Lower leg skin (tissue), 3 donors: ENCODE data around the gene SF3B6.

Experiments
- CTCF ChIP-seq, 3 donors: fragments of 450-650 bp; IDR thresholded peaks; one replicate each; pipeline ENCODE4 v1.5.1; 2016; ENCODE audit warnings: antibody characterized with exemption in 3 of 3, mild to moderate bottlenecking in 3 of 3, moderate library complexity in 2 of 3
- POLR2A ChIP-seq, 2 donors: fragments of 450-650 bp; IDR thresholded peaks; one replicate each; pipeline ENCODE4 v1.6.1; 2016 to 2017; ENCODE audit warnings: antibody characterized with exemption in 2 of 2, mild to moderate bottlenecking in 1 of 2, moderate library complexity in 1 of 2

- TF ChIP-seq CTCF (IDR thresholded peaks at IDR 0.05) (no peak), POLR2A (IDR thresholded peaks at IDR 0.05) (no peak)
Measured at GRCh38 chr2:24106786-24107185, 30.7 kb upstream of the SF3B6 start.
